HepG2 (cell line): ENCODE measurements around the gene GORASP2. TPM values are rescaled to one million over a fixed set of nuclear protein-coding genes. Genes with fewer than 3 reads are reported as not detected.

Experiments used
- AGO2 ChIP-seq: fragments of 200-400 bp; formaldehyde crosslinking; optimal IDR thresholded peaks from 2 replicates; pipeline ENCODE3; 2017; ENCODE audit warnings: mild to moderate bottlenecking, low read depth, low read length, moderate library complexity
- CREB1 ChIP-seq, 2 experiments: fragments of 450-650 bp in 1 of 2; IDR thresholded peaks; 2 replicates each; pipeline ENCODE4 v1.6.1; 2016 to 2017; ENCODE audit warnings: control low read depth in 1 of 2, mild to moderate bottlenecking in 1 of 2, missing compliant biosample characterization in 1 of 2, missing genetic modification characterization in 1 of 2
- EHMT2 ChIP-seq: fragments of 200-600 bp; sonication (generic); IDR thresholded peaks from 2 replicates; pipeline ENCODE4 v1.7.0; 2017; ENCODE audit warnings: antibody characterized with exemption, low read depth, low read length, borderline replicate concordance
- ERF ChIP-seq: IDR thresholded peaks from 2 replicates; pipeline ENCODE4 v1.6.1; 2018; ENCODE audit warnings: missing biosample characterization, missing genetic modification reagents
- HMGXB4 ChIP-seq, 2 experiments: sonication (generic) in 1 of 2; formaldehyde crosslinking in 1 of 2; IDR thresholded peaks; 2 replicates each; pipeline versions ENCODE4 v1.4.0 to v1.6.1; 2018 to 2020; ENCODE audit warnings: missing genetic modification reagents in 2 of 2, borderline replicate concordance in 1 of 2, low read depth in 1 of 2, mild to moderate bottlenecking in 1 of 2, missing biosample characterization in 1 of 2
- HNF1B ChIP-seq: sonication (generic); formaldehyde crosslinking; IDR thresholded peaks from 2 replicates; pipeline ENCODE4 v1.5.1; 2020; ENCODE audit warnings: mild to moderate bottlenecking, moderate library complexity, missing genetic modification reagents
- HNRNPLL ChIP-seq: fragments of 200-400 bp; formaldehyde crosslinking; IDR thresholded peaks from 2 replicates; pipeline ENCODE4 v1.6.1; 2017; ENCODE audit warnings: mild to moderate bottlenecking, low read depth, low read length; ENCODE audit not compliant: poor library complexity, severe bottlenecking
- HOXD1 ChIP-seq: sonication (generic); formaldehyde crosslinking; IDR thresholded peaks from 2 replicates; pipeline ENCODE4 v1.5.0; 2020; ENCODE audit warnings: missing genetic modification reagents
- MED13 ChIP-seq: sonication (generic); formaldehyde crosslinking; IDR thresholded peaks from 2 replicates; pipeline ENCODE4 v1.5.0; 2020; ENCODE audit warnings: missing genetic modification reagents
- MEF2D ChIP-seq: sonication (generic); formaldehyde crosslinking; IDR thresholded peaks from 2 replicates; pipeline ENCODE4 v1.5.1; 2020; ENCODE audit warnings: mild to moderate bottlenecking, missing genetic modification reagents
- NCOA5 ChIP-seq: sonication (generic); formaldehyde crosslinking; IDR thresholded peaks from 2 replicates; pipeline ENCODE4 v1.4.0; 2020; ENCODE audit warnings: missing genetic modification reagents
- NFAT5 ChIP-seq: sonication (generic); formaldehyde crosslinking; IDR thresholded peaks from 2 replicates; pipeline ENCODE4 v1.4.0; 2020; ENCODE audit warnings: missing genetic modification reagents
- PAWR ChIP-seq: sonication (generic); formaldehyde crosslinking; IDR thresholded peaks from 2 replicates; pipeline ENCODE4 v1.4.0; 2020; ENCODE audit warnings: missing genetic modification reagents, mild to moderate bottlenecking, borderline replicate concordance
- SP140L ChIP-seq: sonication (generic); formaldehyde crosslinking; IDR thresholded peaks from 2 replicates; pipeline ENCODE4 v1.4.0; 2020; ENCODE audit warnings: missing genetic modification reagents, borderline replicate concordance
- ZC3H13 ChIP-seq: sonication (generic); formaldehyde crosslinking; IDR thresholded peaks from 2 replicates; pipeline ENCODE4 v1.8.1; 2023; ENCODE audit warnings: mild to moderate bottlenecking, missing genetic modification reagents, moderate library complexity
- ZFP90 ChIP-seq: sonication (generic); formaldehyde crosslinking; IDR thresholded peaks from 2 replicates; pipeline ENCODE4 v1.8.0; 2022; ENCODE audit warnings: missing genetic modification reagents, mild to moderate bottlenecking, inconsistent platforms, borderline replicate concordance
- ZNF546 ChIP-seq: sonication (generic); formaldehyde crosslinking; conservative IDR thresholded peaks from 2 replicates; pipeline ENCODE4 v1.8.1; 2023; ENCODE audit warnings: mild to moderate bottlenecking, missing genetic modification reagents
- ZNF550 ChIP-seq: sonication (generic); formaldehyde crosslinking; IDR thresholded peaks from 2 replicates; pipeline ENCODE4 v1.4.0; 2020; ENCODE audit warnings: mild to moderate bottlenecking, missing genetic modification reagents, borderline replicate concordance
- ZNF589 ChIP-seq: sonication (generic); formaldehyde crosslinking; conservative IDR thresholded peaks from 2 replicates; pipeline ENCODE4 v1.8.0; 2022; ENCODE audit warnings: mild to moderate bottlenecking, moderate library complexity, missing genetic modification reagents
- ZNF605 ChIP-seq: sonication (generic); formaldehyde crosslinking; IDR thresholded peaks from 2 replicates; pipeline ENCODE4 v1.8.0; 2022; ENCODE audit warnings: mild to moderate bottlenecking, missing genetic modification reagents
- polyA plus RNA-seq, 8 experiments: library from polyadenylated mRNA; depleted of rRNA in 3 of 8; stranded (reverse) in 7 of 8; unstranded in 1 of 8; fragments of >200 nt; fragmentation: Illumina TruSeq in 4 of 8; extraction: Trizol in 4 of 8; gene quantifications; 2 replicates each; pipeline versions ENCODE4 v1.2.1 to v1.2.3, GENCODE V29; 2011 to 2016; ENCODE audit warnings: low read depth in 4 of 8, missing spikeins in 1 of 8, mixed read lengths in 1 of 8; ENCODE audit not compliant: insufficient read depth in 1 of 8
- total RNA-seq, 5 experiments: library from RNA; depleted of rRNA; stranded (reverse); fragments of >200 nt; fragmentation: Illumina TruSeq; extraction: Trizol; gene quantifications; 2 replicates each; pipeline ENCODE4 v1.2.3, GENCODE V29; 2016; ENCODE audit warnings: low read depth in 1 of 5

Gene GORASP2
- total and polyA plus RNA-seq, 2 of the 13 experiments (the other 11 are each of a cell fraction or from before 2014, with no cell fraction given), result 103 to 239 TPM

- TF ChIP-seq ZNF589 (CRISPR knock-in tag) (peak; percentile 16; the same call in 1 of the 2 replicates), ZNF605 (CRISPR knock-in tag) (peak; percentile 8), HNRNPLL (peak; percentile 64), AGO2 (peak; percentile 97), MED13 (CRISPR knock-in tag) (peak; percentile 61; the same call in 1 of the 2 replicates), HOXD1 (CRISPR knock-in tag) (peak; percentile 90), HMGXB4 (CRISPR knock-in tag; IDR thresholded peaks at IDR 0.05; ENCODE audit: borderline replicate concordance in 1 of 2, low read depth in 1 of 2) (peak; percentile 69 to 89; a peak in 3 of 4 replicates), ZC3H13 (peak; percentile 79; the same call in 1 of the 2 replicates), ZFP90 (peak; percentile 83), HNF1B (CRISPR knock-in tag) (peak; percentile 90), CREB1 (IDR thresholded peaks at IDR 0.05) (no peak), CREB1 (CRISPR knock-in tag; IDR thresholded peaks at IDR 0.05) (no peak), MEF2D (CRISPR knock-in tag) (no peak), PAWR (peak; percentile 46; the same call in 1 of the 2 replicates), ZNF550 (CRISPR knock-in tag) (peak; percentile 97), SP140L (CRISPR knock-in tag) (no peak; the same call in 1 of the 2 replicates), NCOA5 (no peak), ZNF546 (CRISPR knock-in tag) (0 out of 2 replicates have a peak, but pooled peaks have one; percentile 45), NFAT5 (CRISPR knock-in tag) (0 out of 2 replicates have a peak, but pooled peaks have one; percentile 32), ERF (peak; percentile 54; the same call in 1 of the 2 replicates), EHMT2 (no peak)
These were observed 44.6 kb downstream of the GORASP2 start (continued) for GRCh38 chr2:170973492-170974303.
